Stimulated activated CD4-positive, alpha-beta T cell treated with anti-CD3 and anti-CD28 coated beads, Interleukin-15, amount 100 ng/mL, for 1 hour (primary cell): ENCODE results near the gene KCTD16.

Source experiments
- DNase-seq, 2 donors: peaks; one replicate each; pipeline ENCODE4 v3.0.0-alpha.2; 2020; ENCODE audit warnings: low read depth in 1 of 2, low spot score in 1 of 2

The KCTD16 gene

GRCh38 chr5:144329681-144330080, 159.0 kb downstream of the KCTD16 start:
- DNase-seq: no peak

GRCh38 chr5:144331361-144331760, 160.7 kb downstream of the KCTD16 start:
- DNase-seq: no peak

- no peak for DNase-seq
These were observed 161.6 kb downstream of the KCTD16 start for GRCh38 chr5:144332265-144332664.

GRCh38 chr5:144333336-144333920, 162.8 kb downstream of the KCTD16 start:
- DNase-seq: no peak

GRCh38 chr5:144335561-144335960, 164.9 kb downstream of the KCTD16 start:
- no peak for DNase-seq

GRCh38 chr5:144336191-144336961, 165.7 kb downstream of the KCTD16 start:
- no peak for DNase-seq

GRCh38 chr5:144352330-144352729, 181.7 kb downstream of the KCTD16 start:
- DNase-seq: no peak

- no peak for DNase-seq
These were observed 182.2 kb downstream of the KCTD16 start for GRCh38 chr5:144352732-144353317.

GRCh38 chr5:144356489-144356888, 185.8 kb downstream of the KCTD16 start:
- no peak for DNase-seq

GRCh38 chr5:144361406-144361805, 190.7 kb downstream of the KCTD16 start:
- DNase-seq: no peak

GRCh38 chr5:144365885-144366284, 195.2 kb downstream of the KCTD16 start:
- no peak for DNase-seq

GRCh38 chr5:144367991-144368390, 197.3 kb downstream of the KCTD16 start:
- no peak for DNase-seq

- no peak for DNase-seq
These were observed 197.9 kb downstream of the KCTD16 start for GRCh38 chr5:144368556-144368955.

GRCh38 chr5:144369006-144369405, 198.3 kb downstream of the KCTD16 start:
- no peak for DNase-seq

- no peak for DNase-seq
These were observed 199.6 kb downstream of the KCTD16 start for GRCh38 chr5:144370273-144370672.

- DNase-seq: no peak
These were observed 204.0 kb downstream of the KCTD16 start for GRCh38 chr5:144374637-144375036.

GRCh38 chr5:144377207-144377606, 206.5 kb downstream of the KCTD16 start:
- no peak for DNase-seq

- no peak for DNase-seq
These were observed 208.0 kb downstream of the KCTD16 start for GRCh38 chr5:144378681-144379080.

GRCh38 chr5:144385597-144385996, 214.9 kb downstream of the KCTD16 start:
- DNase-seq: no peak

GRCh38 chr5:144386315-144386714, 215.6 kb downstream of the KCTD16 start:
- no peak for DNase-seq

- DNase-seq: no peak
These were observed 219.5 kb downstream of the KCTD16 start for GRCh38 chr5:144390133-144390532.

- no peak for DNase-seq
These were observed 220.4 kb downstream of the KCTD16 start for GRCh38 chr5:144391044-144391443.
